CD1c-positive myeloid dendritic cell (primary cell): ENCODE measurements around the gene RIC1.
"Not testable (repeated sequence)": the region's sequence is repeated elsewhere in the genome, so short reads cannot be mapped to it uniquely, and the experiment has no call there.

ENCODE experiments used
- DNase-seq: peaks from one replicate; pipeline ENCODE4 v3.0.0-alpha.2; 2016; ENCODE audit errors: extremely low spot score

The RIC1 gene

GRCh38 chr9:5628530-5629311 is at the start of gene RIC1:
RIC1 (plus strand) TSS chr9:5629107; CDS start chr9:5629310, 203 bp downstream.
- peak; percentile 97 for DNase-seq

- no peak for DNase-seq
These were observed 49.0 kb upstream of the RIC1 start for GRCh38 chr9:5579881-5580280.

GRCh38 chr9:5580650-5581049 is 48.3 kb upstream of the RIC1 start:
- no peak for DNase-seq

GRCh38 chr9:5581706-5582105 is 47.2 kb upstream of the RIC1 start:
- not testable (repeated sequence) for DNase-seq

- DNase-seq, result no peak
These were observed 46.1 kb upstream of the RIC1 start for GRCh38 chr9:5582835-5583195.

GRCh38 chr9:5586391-5586802 is 42.5 kb upstream of the RIC1 start:
- DNase-seq, result no peak

GRCh38 chr9:5587024-5587423 is 41.9 kb upstream of the RIC1 start:
- DNase-seq, result no peak

GRCh38 chr9:5592231-5592630 is 36.7 kb upstream of the RIC1 start:
- DNase-seq, result no peak

- DNase-seq, result no peak
These were observed 36.0 kb upstream of the RIC1 start for GRCh38 chr9:5592904-5593303.

- peak; percentile 78 for DNase-seq
These were observed 35.0 kb upstream of the RIC1 start for GRCh38 chr9:5593904-5594303.

GRCh38 chr9:5596173-5596572 is 32.7 kb upstream of the RIC1 start:
- DNase-seq, result no peak

GRCh38 chr9:5608298-5609225 is 20.3 kb upstream of the RIC1 start:
- DNase-seq, result no peak

GRCh38 chr9:5609226-5609596 is 19.7 kb upstream of the RIC1 start:
- DNase-seq, result no peak

GRCh38 chr9:5610491-5610890 is 18.4 kb upstream of the RIC1 start:
- DNase-seq, result no peak

- no peak for DNase-seq
These were observed 17.4 kb upstream of the RIC1 start for GRCh38 chr9:5611321-5612184.

GRCh38 chr9:5612185-5612530 is 16.7 kb upstream of the RIC1 start:
- no peak for DNase-seq

- DNase-seq, result no peak
These were observed 14.7 kb upstream of the RIC1 start for GRCh38 chr9:5614192-5614591.

GRCh38 chr9:5614985-5615384 is 13.9 kb upstream of the RIC1 start:
- DNase-seq, result no peak

GRCh38 chr9:5617749-5618148 is 11.2 kb upstream of the RIC1 start:
- peak; percentile 77 for DNase-seq

- no peak for DNase-seq
These were observed 8.4 kb upstream of the RIC1 start for GRCh38 chr9:5620494-5620893.

GRCh38 chr9:5621327-5621726 is 7.6 kb upstream of the RIC1 start:
- peak; percentile 22 for DNase-seq

- no peak for DNase-seq
These were observed 6.9 kb upstream of the RIC1 start for GRCh38 chr9:5622016-5622415.
